ENCODE results near the gene FRYL. TPM values are rescaled to one million over a fixed set of nuclear protein-coding genes. Genes with fewer than 3 reads are reported as not detected.

Gene FRYL
- total and polyA plus RNA-seq, 2 of the 13 experiments (the other 11 are each of a cell fraction or from before 2014, with no cell fraction given), result 9.7 to 19.6 TPM

- TF ChIP-seq PAWR (CRISPR knock-in tag; IDR thresholded peaks at IDR 0.05; ENCODE audit: borderline replicate concordance) (no peak), THAP7 (CRISPR knock-in tag; IDR thresholded peaks at IDR 0.05) (no peak), ZBTB8A (CRISPR knock-in tag; IDR thresholded peaks at IDR 0.05; ENCODE audit: borderline replicate concordance, low read depth) (no peak), ZNF160 (CRISPR knock-in tag; IDR thresholded peaks at IDR 0.05) (no peak), HOMEZ (CRISPR knock-in tag; IDR thresholded peaks at IDR 0.05; ENCODE audit: low read depth) (peak; percentile 83), GABPA (IDR thresholded peaks at IDR 0.05; ENCODE audit: low read depth, low read length) (no peak), GABPA (CRISPR knock-in tag; IDR thresholded peaks at IDR 0.05; ENCODE audit: low read depth) (no peak), ZBTB43 (CRISPR knock-in tag; conservative IDR thresholded peaks at IDR 0.05) (no peak), KMT2A (CRISPR knock-in tag; IDR thresholded peaks at IDR 0.05) (no peak), ZNF331 (CRISPR knock-in tag; IDR thresholded peaks at IDR 0.05) (peak; percentile 48; the same call in 1 of the 2 replicates), ZNF691 (CRISPR knock-in tag; IDR thresholded peaks at IDR 0.05; ENCODE audit: borderline replicate concordance, low read depth) (no peak), IRF1 (CRISPR knock-in tag; IDR thresholded peaks at IDR 0.05; ENCODE audit: low read depth) (no peak), FOXJ3 (CRISPR knock-in tag; IDR thresholded peaks at IDR 0.05; ENCODE audit: borderline replicate concordance) (peak; percentile 80; the same call in 1 of the 2 replicates), ZFX (CRISPR knock-in tag; IDR thresholded peaks at IDR 0.05; ENCODE audit: low read depth) (no peak), SMARCC2 (IDR thresholded peaks at IDR 0.05) (no peak), ZGPAT (CRISPR knock-in tag; IDR thresholded peaks at IDR 0.05) (0 out of 2 replicates have a peak, but pooled peaks have one; percentile 23), ZNF30 (CRISPR knock-in tag; IDR thresholded peaks at IDR 0.05) (no peak), ZNF891 (CRISPR knock-in tag; IDR thresholded peaks at IDR 0.05) (no peak), ZBTB37 (CRISPR knock-in tag; IDR thresholded peaks at IDR 0.05) (no peak), ZBTB2 (CRISPR knock-in tag; IDR thresholded peaks at IDR 0.05; ENCODE audit: low read depth) (no peak)
Measured at GRCh38 chr4:48623182-48623780, 156.8 kb downstream of the FRYL start (continued).

All from HepG2 (cell line).